ENCODE data around the gene FOXRED2. TPM values are rescaled to one million over a fixed set of nuclear protein-coding genes. Genes with fewer than 3 reads are reported as not detected.

The FOXRED2 gene
- 10 to 100 TPM; 28.0 to 38.0 (median 36.5) TPM for total RNA-seq

DNA sequence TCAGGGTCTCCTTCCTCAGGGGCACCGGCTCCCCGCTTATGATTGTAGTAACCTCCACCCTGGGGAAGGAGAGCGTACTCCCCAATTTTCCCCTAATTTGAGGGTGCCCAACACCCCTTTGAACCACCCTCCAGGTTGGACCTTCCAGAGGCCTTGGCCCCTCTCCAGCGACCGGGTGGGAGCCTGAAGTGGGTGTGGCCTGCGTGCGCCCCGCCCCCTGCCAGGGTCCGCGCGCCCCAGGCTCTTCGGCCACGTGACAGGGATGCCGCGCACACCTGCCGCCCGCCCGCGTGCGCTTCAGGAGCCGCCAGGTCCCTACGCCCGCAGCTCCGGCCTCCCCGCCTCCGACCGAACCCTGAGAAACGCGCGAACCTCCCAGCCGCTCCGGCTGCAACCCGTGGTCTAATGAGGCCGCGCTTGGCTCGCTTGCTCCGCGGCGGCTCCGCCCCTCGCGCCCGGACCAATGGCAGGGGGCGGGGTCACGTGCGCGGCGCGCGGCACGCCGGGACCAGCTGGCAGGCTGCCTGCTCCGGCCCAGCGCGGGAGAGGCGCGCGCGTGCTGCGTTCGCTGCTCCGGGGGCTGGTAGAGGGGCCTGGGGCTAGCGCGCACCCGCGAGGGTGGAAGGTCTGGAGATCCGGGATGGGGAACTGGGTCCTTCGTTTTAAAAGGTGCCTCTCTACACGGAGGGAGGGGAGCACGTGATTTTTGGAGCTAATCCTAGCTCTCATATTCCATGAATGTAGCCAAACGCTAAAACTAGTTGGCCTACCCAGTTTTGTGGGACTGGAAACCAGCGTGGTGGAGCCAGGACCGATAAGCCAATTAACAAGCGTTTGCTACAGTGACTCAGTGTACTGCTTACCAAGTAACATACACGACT lies at the start of gene FOXRED2:
Gene FOXRED2, minus strand, starts transcription at position 404 of the 881 bp plus-strand sequence. CDS start 618 bp downstream, outside the sequence.
- DNase-seq (peak; percentile 85), ATAC-seq (peak; percentile 95 to 96)
- H3K27me3 Mint-ChIP-seq (ENCODE audit: low read depth) = no peaks in the 10 kb centered on the region
- H3K4me1 Mint-ChIP-seq (ENCODE audit: low read depth) = peaks cover 7% of the 10 kb centered on the region
- peak within 1 kb of the TSS; percentile 76 for H3K4me3 Mint-ChIP-seq
- H3K9me3 Mint-ChIP-seq = no peaks in the 10 kb centered on the region
- H3K36me3 Mint-ChIP-seq (ENCODE audit: insufficient read depth) = peaks cover 16% of the 10 kb centered on the region

DNA sequence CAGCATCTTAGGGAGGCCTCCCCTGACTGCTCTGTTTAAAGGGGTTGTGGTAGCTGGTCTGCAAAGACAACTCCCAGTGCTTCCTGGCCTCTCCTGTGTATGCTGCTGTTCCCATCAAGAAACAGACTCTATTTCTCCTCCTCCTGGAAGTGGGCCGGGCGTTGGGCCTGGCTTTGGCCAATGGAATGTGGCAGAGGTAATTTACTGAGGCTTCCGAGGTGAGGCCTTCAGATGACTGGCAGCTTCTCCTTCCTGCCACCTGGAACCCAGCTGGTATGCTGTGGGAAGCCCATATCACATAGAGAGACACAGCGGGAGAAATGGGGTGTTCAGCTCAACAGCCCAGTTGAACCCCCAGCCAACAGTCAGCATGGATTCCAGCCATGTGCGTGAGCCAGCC lies 47.3 kb upstream of the FOXRED2 start:
- no peaks in the 10 kb centered on the region for H3K9me3 Mint-ChIP-seq
- H3K36me3 Mint-ChIP-seq (ENCODE audit: insufficient read depth) = no peaks in the 10 kb centered on the region
- no peak for ATAC-seq
- no peaks in the 10 kb centered on the region for H3K4me1 Mint-ChIP-seq (ENCODE audit: low read depth)
- no peak overlapping the region for H3K4me3 Mint-ChIP-seq
- no peak for DNase-seq
- H3K27me3 Mint-ChIP-seq (ENCODE audit: low read depth) = peaks cover 29% of the 10 kb centered on the region

DNA sequence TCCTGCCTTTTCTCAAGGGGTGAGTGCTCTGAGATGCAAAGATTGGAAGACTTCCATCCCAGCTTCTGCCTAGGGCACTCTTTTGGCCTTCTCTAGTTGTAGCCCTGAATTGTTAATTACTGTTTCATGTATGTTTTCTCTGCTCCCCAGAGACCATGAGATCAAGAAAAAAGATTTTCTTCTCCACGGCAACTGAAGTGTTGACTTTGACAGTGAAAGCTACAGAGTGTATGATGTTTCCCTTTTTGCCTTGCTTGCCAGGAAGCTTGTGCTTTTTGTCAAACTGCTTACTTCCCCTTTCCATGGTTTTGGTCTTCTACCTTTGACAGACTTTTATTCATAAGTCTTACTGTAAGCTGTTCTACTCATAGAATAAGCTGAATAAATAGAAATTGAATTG lies 45.4 kb upstream of the FOXRED2 start:
- Mint-ChIP-seq H3K27me3 (ENCODE audit: low read depth) (peaks cover 28% of the 10 kb centered on the region), H3K9me3 (no peaks in the 10 kb centered on the region), H3K4me1 (ENCODE audit: low read depth) (no peaks in the 10 kb centered on the region), H3K4me3 (no peak overlapping the region), H3K36me3 (ENCODE audit: insufficient read depth) (no peaks in the 10 kb centered on the region)
- no peak for DNase-seq
- ATAC-seq = no peak

DNA sequence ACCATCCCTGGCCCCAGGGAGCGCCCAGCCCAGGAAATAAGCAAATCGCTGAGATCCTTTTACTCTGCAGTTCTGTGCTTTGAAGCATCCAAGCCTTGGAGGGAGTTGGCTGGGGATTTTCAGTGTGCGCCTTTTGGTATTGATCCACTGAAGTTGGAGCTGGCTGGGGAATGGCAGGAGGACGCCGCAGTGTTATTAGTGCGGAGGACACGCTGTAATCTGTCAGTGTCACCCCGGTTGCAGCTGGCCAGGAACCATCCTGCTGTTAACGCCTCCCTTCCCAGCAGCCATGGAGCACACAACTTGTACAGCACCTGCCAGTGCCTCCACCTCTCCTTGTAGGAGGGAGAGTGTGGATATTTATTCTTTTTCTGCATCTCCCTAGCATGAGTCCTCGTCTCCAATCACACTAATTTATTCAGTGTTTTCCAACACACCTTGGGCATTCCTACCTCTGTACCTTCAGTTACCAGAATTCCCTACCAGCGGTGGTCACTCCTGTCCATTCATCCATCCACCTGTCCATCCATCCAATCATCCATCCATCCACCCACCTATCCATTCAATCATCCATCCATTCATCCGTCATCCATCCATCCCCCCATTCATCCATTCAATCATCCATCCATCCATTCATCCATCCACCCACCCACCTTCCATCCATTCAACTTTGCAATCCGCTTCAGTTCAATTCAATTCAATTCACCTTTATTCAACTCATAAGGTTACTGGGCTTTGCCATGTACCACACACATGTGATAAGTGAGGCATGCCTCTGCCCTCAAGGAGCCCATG lies 44.1 kb upstream of the FOXRED2 start:
- H3K9me3 Mint-ChIP-seq = no peaks in the 10 kb centered on the region
- peaks cover 2% of the 10 kb centered on the region for H3K4me1 Mint-ChIP-seq (ENCODE audit: low read depth)
- DNase-seq = no peak
- H3K4me3 Mint-ChIP-seq = no peak overlapping the region
- no peaks in the 10 kb centered on the region for H3K36me3 Mint-ChIP-seq (ENCODE audit: insufficient read depth)
- no peak for ATAC-seq
- peaks cover 28% of the 10 kb centered on the region for H3K27me3 Mint-ChIP-seq (ENCODE audit: low read depth)

DNA sequence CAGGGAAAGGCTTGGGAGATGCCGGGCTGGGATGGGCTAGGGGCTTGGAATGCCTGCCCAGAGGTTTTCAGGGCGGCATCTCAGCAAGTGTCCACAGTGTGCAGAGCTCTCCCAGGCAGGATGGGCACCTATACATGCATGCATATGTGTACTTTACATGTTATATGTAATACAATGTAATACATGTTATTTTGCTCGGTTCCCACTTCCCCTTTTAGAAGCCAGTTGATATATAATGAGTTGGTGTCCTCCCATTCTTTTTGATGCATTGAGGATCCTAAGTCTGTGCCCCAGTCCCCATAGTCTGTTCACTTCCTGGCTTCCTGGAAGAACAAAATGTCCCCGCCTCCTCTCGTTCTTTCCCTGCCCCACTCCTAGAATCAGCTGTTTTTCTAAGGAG lies 42.2 kb upstream of the FOXRED2 start:
- DNase-seq = no peak
- Mint-ChIP-seq H3K4me3 (no peak overlapping the region), H3K4me1 (ENCODE audit: low read depth) (peaks cover 2% of the 10 kb centered on the region), H3K36me3 (ENCODE audit: insufficient read depth) (no peaks in the 10 kb centered on the region), H3K9me3 (no peaks in the 10 kb centered on the region), H3K27me3 (ENCODE audit: low read depth) (peaks cover 26% of the 10 kb centered on the region)
- ATAC-seq = no peak

DNA sequence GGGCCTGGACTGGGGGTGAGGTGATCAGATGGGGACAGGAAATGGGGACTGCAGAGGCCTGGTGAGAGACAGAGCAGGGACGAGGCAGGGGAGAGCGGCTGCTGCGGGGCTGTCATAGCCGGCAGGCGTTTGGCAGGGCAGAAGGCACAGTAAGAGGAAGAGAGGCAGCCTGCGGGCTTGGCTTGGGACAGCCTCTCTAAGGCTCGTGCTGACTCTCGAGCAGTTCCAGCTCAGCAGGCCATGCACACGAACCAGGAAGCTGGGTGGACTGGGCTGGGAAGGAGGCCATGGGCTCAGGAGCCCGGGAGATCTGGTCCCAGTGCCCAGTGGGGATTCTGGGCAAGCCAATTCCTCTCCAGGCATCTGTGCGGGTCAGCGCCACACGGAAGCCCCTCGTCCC lies 41.8 kb upstream of the FOXRED2 start:
- Mint-ChIP-seq H3K9me3 (no peaks in the 10 kb centered on the region), H3K36me3 (ENCODE audit: insufficient read depth) (no peaks in the 10 kb centered on the region), H3K4me1 (ENCODE audit: low read depth) (peaks cover 2% of the 10 kb centered on the region), H3K4me3 (no peak overlapping the region), H3K27me3 (ENCODE audit: low read depth) (peaks cover 24% of the 10 kb centered on the region)
- no peak for ATAC-seq
- no peak for DNase-seq

DNA sequence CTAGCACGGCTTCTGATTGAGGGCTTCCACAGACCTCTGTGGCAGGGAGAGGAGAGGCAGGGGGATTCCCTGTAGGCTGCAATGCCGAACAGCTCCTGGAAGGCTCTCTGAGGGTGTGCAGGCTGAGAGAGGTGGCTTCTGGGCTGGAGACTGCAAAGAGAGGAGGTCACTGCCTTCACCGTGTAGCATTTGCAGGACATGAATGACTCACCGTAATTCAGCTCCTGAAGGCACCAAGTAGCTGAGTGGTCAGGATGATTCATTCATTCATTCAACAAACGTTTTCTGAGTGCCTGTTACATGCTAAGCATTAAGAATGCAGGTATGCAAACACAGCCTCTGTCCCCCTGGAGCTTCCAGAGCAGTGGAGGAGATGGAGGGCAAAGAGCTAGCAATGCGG lies 40.1 kb upstream of the FOXRED2 start:
- Mint-ChIP-seq H3K9me3 (no peaks in the 10 kb centered on the region), H3K4me1 (ENCODE audit: low read depth) (peaks cover 4% of the 10 kb centered on the region), H3K4me3 (no peak overlapping the region), H3K36me3 (ENCODE audit: insufficient read depth) (no peaks in the 10 kb centered on the region), H3K27me3 (ENCODE audit: low read depth) (peaks cover 24% of the 10 kb centered on the region)
- no peak for DNase-seq
- ATAC-seq = no peak

DNA sequence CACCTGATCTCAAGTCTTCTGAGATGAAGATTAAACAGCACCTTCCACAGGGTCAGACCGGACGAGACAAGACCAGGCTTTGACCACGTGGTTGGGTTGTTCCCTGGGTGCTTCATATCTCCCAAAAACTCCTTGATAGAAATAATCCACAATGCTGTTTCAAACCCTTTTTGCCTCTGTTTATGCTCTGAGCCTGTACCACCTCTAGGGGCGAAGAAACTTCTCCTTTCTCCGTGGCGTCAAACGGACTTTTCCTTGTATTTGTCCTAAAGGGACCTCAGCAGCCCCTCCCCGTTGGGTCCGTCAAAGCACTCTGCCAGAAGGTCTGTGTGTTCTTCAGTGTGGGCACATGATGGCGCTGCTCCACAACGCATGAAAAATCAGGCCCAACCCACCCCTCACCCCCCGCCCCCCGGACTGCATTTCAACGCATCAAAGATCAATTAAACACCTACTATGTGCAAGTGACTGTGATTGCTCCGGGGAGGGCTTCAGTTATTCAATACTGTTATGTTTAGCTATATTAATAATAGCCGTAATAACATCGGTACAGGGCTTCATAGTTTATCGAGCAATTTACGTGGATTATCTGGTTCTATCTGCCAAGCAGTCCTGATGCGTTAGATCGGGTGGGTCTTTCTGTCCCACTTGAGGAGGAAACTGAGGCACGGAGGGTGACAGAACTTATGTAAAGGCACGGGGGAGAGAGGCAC lies 39.4 kb upstream of the FOXRED2 start:
- no peaks in the 10 kb centered on the region for H3K9me3 Mint-ChIP-seq
- no peaks in the 10 kb centered on the region for H3K36me3 Mint-ChIP-seq (ENCODE audit: insufficient read depth)
- H3K4me3 Mint-ChIP-seq = no peak overlapping the region
- peaks cover 8% of the 10 kb centered on the region for H3K4me1 Mint-ChIP-seq (ENCODE audit: low read depth)
- no peak for DNase-seq
- ATAC-seq = peak; percentile 38 to 47
- peaks cover 24% of the 10 kb centered on the region for H3K27me3 Mint-ChIP-seq (ENCODE audit: low read depth)

DNA sequence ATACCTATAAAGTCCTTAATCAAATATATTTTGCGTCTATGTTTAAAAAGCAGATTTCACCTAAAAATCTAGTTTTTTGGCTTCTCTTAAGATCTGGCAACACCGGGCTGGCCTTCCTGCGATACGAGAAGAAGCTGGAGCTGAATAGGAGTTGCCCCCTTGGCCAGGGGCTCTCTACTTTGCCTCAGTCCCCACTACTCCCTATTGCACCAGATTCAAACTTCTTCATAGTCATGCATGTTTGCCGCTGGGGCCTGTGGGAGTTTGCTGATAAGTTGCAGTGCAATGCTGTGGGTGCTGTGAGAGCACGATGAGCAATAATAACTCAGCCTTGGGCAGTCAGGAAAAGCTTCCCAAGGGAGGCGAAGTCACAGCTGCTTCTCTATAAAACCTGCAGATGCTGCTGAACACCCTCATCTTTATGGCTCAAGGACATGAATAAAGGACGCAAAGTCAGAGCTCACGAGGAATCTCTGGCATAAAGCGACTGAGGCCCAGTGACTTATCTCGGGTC lies 37.3 kb upstream of the FOXRED2 start:
- Mint-ChIP-seq H3K9me3 (no peaks in the 10 kb centered on the region), H3K4me3 (no peak overlapping the region), H3K4me1 (ENCODE audit: low read depth) (peaks cover 8% of the 10 kb centered on the region), H3K36me3 (ENCODE audit: insufficient read depth) (no peaks in the 10 kb centered on the region), H3K27me3 (ENCODE audit: low read depth) (peaks cover 15% of the 10 kb centered on the region)
- ATAC-seq = no peak
- no peak for DNase-seq

DNA sequence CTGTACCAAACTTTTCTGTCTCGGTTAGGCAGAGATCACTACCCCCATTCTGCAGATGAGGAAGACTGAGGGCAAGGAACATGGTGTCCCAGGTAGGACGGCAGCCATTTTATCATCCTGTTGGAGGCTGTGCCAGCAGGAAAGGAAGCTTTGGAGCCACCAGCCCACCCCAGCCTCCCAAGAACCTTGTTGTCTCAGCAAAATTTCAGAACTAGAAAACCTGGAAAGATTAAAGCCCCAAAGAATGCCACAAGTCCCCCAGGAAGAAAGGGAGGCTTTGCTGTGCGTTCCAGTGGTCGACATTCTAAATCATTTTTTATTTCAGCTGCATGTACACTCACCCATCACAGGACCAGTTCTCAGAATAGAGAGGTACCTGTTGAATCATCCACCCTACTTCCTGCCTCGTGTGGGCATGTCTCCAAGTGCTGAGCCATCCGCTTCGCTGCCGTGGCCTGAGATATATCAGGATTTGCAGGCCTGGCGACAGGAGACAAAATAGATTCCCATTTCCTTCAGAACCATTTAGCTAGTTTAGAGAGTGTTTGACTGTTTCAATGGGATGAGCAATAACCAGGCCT lies 35.1 kb upstream of the FOXRED2 start:
- peak; percentile 95 to 98 for ATAC-seq
- DNase-seq = peak; percentile 29
- no peak overlapping the region for H3K4me3 Mint-ChIP-seq

DNA sequence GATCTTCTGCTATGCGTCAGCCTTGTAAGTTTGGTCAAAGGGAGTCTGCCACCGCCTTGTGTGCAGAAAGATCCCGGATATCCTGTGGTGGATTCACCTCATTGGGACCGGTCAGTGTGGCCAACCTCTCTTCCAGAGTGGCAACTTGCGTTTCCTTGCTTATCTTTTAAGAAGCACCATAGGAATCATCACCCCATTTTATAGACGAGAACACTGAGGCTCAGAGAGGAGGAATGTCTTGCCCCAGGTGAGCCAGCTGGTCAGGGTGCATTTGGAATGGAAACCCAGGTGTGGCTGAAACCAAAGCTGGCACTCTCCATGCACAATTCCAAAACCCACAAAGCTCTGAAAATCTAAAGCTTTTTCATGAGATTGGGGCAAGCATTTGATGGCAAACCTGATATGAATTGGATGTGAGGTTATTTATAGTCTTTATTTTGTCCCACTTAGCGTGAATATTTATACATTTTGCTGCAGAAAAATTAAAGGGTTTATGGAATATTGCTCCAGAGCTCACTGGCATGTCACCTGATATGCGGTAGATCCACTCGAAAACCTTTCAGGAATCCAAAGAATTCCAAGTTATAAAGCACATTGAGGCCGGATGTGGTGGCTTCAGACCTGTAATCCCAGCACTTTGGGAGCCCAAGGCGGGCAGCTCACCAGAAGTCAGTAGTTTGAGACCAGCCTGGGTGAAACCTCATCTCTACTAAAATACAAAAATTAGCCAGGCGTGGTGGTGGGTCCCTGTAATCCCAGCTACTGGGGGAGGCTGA lies 34.2 kb upstream of the FOXRED2 start:
- Mint-ChIP-seq H3K4me1 (ENCODE audit: low read depth) (peaks cover 6% of the 10 kb centered on the region), H3K36me3 (ENCODE audit: insufficient read depth) (no peaks in the 10 kb centered on the region), H3K9me3 (no peaks in the 10 kb centered on the region), H3K4me3 (no peak overlapping the region), H3K27me3 (ENCODE audit: low read depth) (peaks cover 8% of the 10 kb centered on the region)
- DNase-seq = no peak
- ATAC-seq = no peak

More for the DNA sequence above, 35.1 kb upstream of the FOXRED2 start:
- Mint-ChIP-seq H3K4me1 (ENCODE audit: low read depth) (peaks cover 8% of the 10 kb centered on the region), H3K27me3 (ENCODE audit: low read depth) (peaks cover 13% of the 10 kb centered on the region), H3K9me3 (no peaks in the 10 kb centered on the region), H3K36me3 (ENCODE audit: insufficient read depth) (no peaks in the 10 kb centered on the region)

DNA sequence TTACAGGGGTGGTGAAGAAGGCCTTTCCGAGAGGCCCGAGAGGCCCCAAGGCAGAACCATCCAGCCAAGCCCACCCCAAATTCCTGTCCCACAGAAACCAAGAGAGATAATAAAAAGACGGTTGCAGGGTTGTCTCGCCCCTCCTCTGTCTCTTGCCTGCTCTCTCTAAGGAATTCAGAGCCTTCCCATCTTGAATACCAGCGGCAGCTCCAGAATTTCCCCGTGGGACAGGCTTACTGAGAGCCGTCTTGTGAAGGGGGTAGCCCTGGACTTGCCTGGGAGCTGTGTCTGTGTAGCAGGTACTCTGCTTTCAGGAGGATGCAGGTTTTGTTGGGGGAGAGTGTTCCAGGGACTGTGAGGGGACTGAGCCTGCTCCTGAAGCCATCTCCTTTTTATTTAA lies 31.7 kb upstream of the FOXRED2 start:
- no peak for DNase-seq
- no peaks in the 10 kb centered on the region for H3K36me3 Mint-ChIP-seq (ENCODE audit: insufficient read depth)
- H3K4me1 Mint-ChIP-seq (ENCODE audit: low read depth) = peaks cover 6% of the 10 kb centered on the region
- H3K27me3 Mint-ChIP-seq (ENCODE audit: low read depth) = peaks cover 2% of the 10 kb centered on the region
- H3K4me3 Mint-ChIP-seq = no peak overlapping the region
- no peaks in the 10 kb centered on the region for H3K9me3 Mint-ChIP-seq
- ATAC-seq = no peak

DNA sequence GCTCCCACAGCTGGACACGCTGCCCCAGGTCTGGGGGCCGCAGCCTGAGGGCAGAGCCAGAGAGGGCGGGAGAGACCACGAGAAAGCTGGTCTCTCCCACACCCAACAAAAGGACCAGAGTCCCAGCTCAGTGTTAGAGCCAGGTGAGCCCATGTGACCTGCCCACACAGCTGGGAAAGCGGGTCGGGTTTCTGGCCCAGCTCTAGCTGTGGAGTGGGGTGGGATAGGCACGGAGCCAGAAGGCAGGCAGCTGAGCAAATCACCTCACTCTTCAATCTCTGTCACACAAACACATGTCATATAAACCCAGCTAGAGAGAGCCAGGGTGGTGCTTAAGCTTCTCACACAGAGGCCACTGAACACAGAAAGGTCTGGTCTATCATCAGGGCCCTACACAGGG lies 29.9 kb upstream of the FOXRED2 start:
- H3K4me3 Mint-ChIP-seq = no peak overlapping the region
- ATAC-seq (no peak), DNase-seq (no peak)

More for the DNA sequence above, 29.9 kb upstream of the FOXRED2 start:
- Mint-ChIP-seq H3K36me3 (ENCODE audit: insufficient read depth) (no peaks in the 10 kb centered on the region), H3K27me3 (ENCODE audit: low read depth) (peaks cover 2% of the 10 kb centered on the region), H3K4me1 (ENCODE audit: low read depth) (peaks cover 1% of the 10 kb centered on the region), H3K9me3 (no peaks in the 10 kb centered on the region)
